A549 (cell line): ENCODE results near the gene GTPBP1.

Source experiments
- CEBPB ChIP-seq, 2 experiments: fragments of >200 bp in 1 of 2; sonication (Bioruptor Twin) in 1 of 2; formaldehyde crosslinking in 1 of 2; IDR thresholded peaks; 2 replicates each; pipeline ENCODE4 v1.6.1; 2012 to 2016
- HDAC2 ChIP-seq: fragments of 200-600 bp; sonication (generic); IDR thresholded peaks from 2 replicates; pipeline ENCODE4 v1.6.1; 2016
- JUN ChIP-seq, 2 experiments: fragments of >200 bp; sonication (Bioruptor Twin); formaldehyde crosslinking; IDR thresholded peaks; 2 replicates in 1 of 2; 3 replicates in 1 of 2; pipeline ENCODE4 v1.6.1; 2016 to 2017
- MAZ ChIP-seq: fragments of 150-350 bp; IDR thresholded peaks from 2 replicates; pipeline ENCODE4 v1.6.1; 2014; ENCODE audit warnings: antibody characterized with exemption, low read depth, low read length, borderline replicate concordance
- PHF8 ChIP-seq: fragments of 200-600 bp; sonication (generic); IDR thresholded peaks from 2 replicates; pipeline ENCODE4 v1.6.1; 2016; ENCODE audit warnings: low read depth, mild to moderate bottlenecking, antibody characterized with exemption, moderate library complexity, borderline replicate concordance
- POLR2A ChIP-seq: IDR thresholded peaks from 2 replicates; pipeline ENCODE4 v1.6.1; 2012; ENCODE audit warnings: mild to moderate bottlenecking, low read length
- TF ChIP-seq, protein P1 (sequence below): fragments of >200 bp; sonication (Bioruptor Twin); formaldehyde crosslinking; IDR thresholded peaks from 3 replicates; pipeline ENCODE4 v1.5.1; 2016
- TF ChIP-seq, protein P2 (sequence below): fragments of 200-600 bp; sonication (generic); IDR thresholded peaks from 2 replicates; pipeline ENCODE4 v1.6.1; 2016; ENCODE audit warnings: antibody characterized with exemption, mild to moderate bottlenecking, moderate library complexity
- TF ChIP-seq, protein P3 (sequence below): IDR thresholded peaks from 2 replicates; pipeline ENCODE4 v1.6.1; 2012

DNA sequence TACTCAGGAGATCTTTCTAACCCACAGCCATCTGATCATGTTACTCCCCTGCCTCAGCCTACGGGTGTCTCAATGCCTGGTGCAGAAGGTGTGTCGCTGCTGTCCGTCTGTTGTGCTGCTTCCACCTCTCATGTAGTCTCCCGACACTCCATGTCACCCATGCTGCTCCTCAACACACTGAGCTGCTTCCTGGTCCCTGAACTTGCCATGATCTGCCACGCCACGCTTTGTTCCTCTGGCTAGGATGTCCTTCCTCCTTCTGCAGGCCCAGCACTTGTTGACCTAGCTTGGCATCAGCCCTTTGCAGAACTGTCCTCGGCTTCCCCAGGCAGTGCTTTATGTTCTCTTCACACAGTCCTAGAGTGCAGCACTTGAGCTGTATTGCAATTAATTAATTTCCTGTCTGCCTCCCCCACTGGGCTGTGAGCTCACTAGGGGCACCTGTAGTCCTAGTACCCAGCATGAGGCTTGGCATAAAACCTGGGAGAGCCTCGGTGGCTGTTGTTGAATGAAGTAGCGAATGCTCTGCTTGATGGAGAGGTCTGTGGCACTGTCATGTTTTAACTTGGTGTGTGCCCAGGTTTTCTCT lies 9.5 kb downstream of the GTPBP1 start:
- TF ChIP-seq, protein P1, sequence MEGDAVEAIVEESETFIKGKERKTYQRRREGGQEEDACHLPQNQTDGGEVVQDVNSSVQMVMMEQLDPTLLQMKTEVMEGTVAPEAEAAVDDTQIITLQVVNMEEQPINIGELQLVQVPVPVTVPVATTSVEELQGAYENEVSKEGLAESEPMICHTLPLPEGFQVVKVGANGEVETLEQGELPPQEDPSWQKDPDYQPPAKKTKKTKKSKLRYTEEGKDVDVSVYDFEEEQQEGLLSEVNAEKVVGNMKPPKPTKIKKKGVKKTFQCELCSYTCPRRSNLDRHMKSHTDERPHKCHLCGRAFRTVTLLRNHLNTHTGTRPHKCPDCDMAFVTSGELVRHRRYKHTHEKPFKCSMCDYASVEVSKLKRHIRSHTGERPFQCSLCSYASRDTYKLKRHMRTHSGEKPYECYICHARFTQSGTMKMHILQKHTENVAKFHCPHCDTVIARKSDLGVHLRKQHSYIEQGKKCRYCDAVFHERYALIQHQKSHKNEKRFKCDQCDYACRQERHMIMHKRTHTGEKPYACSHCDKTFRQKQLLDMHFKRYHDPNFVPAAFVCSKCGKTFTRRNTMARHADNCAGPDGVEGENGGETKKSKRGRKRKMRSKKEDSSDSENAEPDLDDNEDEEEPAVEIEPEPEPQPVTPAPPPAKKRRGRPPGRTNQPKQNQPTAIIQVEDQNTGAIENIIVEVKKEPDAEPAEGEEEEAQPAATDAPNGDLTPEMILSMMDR, result no peak
- TF ChIP-seq, protein P2, sequence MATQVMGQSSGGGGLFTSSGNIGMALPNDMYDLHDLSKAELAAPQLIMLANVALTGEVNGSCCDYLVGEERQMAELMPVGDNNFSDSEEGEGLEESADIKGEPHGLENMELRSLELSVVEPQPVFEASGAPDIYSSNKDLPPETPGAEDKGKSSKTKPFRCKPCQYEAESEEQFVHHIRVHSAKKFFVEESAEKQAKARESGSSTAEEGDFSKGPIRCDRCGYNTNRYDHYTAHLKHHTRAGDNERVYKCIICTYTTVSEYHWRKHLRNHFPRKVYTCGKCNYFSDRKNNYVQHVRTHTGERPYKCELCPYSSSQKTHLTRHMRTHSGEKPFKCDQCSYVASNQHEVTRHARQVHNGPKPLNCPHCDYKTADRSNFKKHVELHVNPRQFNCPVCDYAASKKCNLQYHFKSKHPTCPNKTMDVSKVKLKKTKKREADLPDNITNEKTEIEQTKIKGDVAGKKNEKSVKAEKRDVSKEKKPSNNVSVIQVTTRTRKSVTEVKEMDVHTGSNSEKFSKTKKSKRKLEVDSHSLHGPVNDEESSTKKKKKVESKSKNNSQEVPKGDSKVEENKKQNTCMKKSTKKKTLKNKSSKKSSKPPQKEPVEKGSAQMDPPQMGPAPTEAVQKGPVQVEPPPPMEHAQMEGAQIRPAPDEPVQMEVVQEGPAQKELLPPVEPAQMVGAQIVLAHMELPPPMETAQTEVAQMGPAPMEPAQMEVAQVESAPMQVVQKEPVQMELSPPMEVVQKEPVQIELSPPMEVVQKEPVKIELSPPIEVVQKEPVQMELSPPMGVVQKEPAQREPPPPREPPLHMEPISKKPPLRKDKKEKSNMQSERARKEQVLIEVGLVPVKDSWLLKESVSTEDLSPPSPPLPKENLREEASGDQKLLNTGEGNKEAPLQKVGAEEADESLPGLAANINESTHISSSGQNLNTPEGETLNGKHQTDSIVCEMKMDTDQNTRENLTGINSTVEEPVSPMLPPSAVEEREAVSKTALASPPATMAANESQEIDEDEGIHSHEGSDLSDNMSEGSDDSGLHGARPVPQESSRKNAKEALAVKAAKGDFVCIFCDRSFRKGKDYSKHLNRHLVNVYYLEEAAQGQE, result no peak
- TF ChIP-seq MAZ (no peak), POLR2A (no peak), HDAC2 (no peak), CEBPB (IDR thresholded peaks at IDR 0.05) (no peak), PHF8 (no peak), JUN (IDR thresholded peaks at IDR 0.05) (no peak)
- TF ChIP-seq, protein P3, sequence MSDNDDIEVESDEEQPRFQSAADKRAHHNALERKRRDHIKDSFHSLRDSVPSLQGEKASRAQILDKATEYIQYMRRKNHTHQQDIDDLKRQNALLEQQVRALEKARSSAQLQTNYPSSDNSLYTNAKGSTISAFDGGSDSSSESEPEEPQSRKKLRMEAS, result no peak
